Neural progenitor cell (in vitro differentiated cells): ENCODE measurements around the gene ADARB2. TPM values are rescaled to one million over a fixed set of nuclear protein-coding genes. Genes with fewer than 3 reads are reported as not detected.

Experiments used
- DNase-seq: peaks from one replicate; pipeline ENCODE4 v3.0.0-alpha.2; 2016; ENCODE audit warnings: low spot score
- H2AFZ ChIP-seq: fragments of 200-600 bp; sonication (generic); replicated peaks from 2 replicates; pipeline ENCODE4 v1.6.1; 2016; ENCODE audit warnings: antibody characterized with exemption
- H3F3A ChIP-seq: fragments of 200-600 bp; sonication (generic); 2 replicates; pipeline ENCODE4 v1.6.1; 2016; ENCODE audit warnings: antibody characterized with exemption, low read depth
- H3K27ac ChIP-seq: fragments of 200-600 bp; sonication (generic); 2 replicates; pipeline ENCODE4 v1.5.1; 2016; ENCODE audit warnings: mild to moderate bottlenecking
- H3K27me3 ChIP-seq: fragments of 200-600 bp; sonication (generic); 2 replicates; pipeline ENCODE4 v1.6.1; 2016; ENCODE audit warnings: mild to moderate bottlenecking, moderate library complexity
- H3K36me3 ChIP-seq: fragments of 200-600 bp; sonication (generic); 2 replicates; pipeline ENCODE4 v1.5.1; 2016
- H3K4me1 ChIP-seq: fragments of 200-600 bp; sonication (generic); 2 replicates; pipeline ENCODE4 v1.6.1; 2016; ENCODE audit warnings: mixed run types
- H3K4me2 ChIP-seq: fragments of 200-600 bp; sonication (generic); 2 replicates; pipeline ENCODE4 v1.6.1; 2016
- H3K4me3 ChIP-seq: fragments of 200-600 bp; sonication (generic); 2 replicates; pipeline ENCODE4 v1.5.1; 2016
- H3K79me2 ChIP-seq: fragments of 200-600 bp; sonication (generic); 2 replicates; pipeline ENCODE4 v1.6.1; 2016; ENCODE audit warnings: low read depth
- H3K9ac ChIP-seq: fragments of 200-600 bp; sonication (generic); 2 replicates; pipeline ENCODE4 v1.6.1; 2016
- H3K9me3 ChIP-seq: fragments of 200-600 bp; sonication (generic); 2 replicates; pipeline ENCODE4 v1.5.1; 2016; ENCODE audit warnings: low read depth
- H4K20me1 ChIP-seq: fragments of 200-600 bp; sonication (generic); 2 replicates; pipeline ENCODE4 v1.6.1; 2016; ENCODE audit warnings: low read depth
- H3K27ac Mint-ChIP-seq: 3 replicates; pipeline ENCODE4 v1.8.0; 2021; ENCODE audit warnings: mixed read lengths
- H3K27me3 Mint-ChIP-seq: 2 replicates; pipeline ENCODE4 v1.8.0; 2022; ENCODE audit warnings: low read depth, mild to moderate bottlenecking, inconsistent platforms, moderate library complexity, mixed read lengths; ENCODE audit not compliant: insufficient read depth
- H3K36me3 Mint-ChIP-seq: 3 replicates; pipeline ENCODE4 v1.8.0; 2021; ENCODE audit warnings: mixed read lengths
- H3K4me1 Mint-ChIP-seq: 3 replicates; pipeline ENCODE4 v1.8.0; 2021; ENCODE audit warnings: mixed read lengths
- H3K4me3 Mint-ChIP-seq: 3 replicates; pipeline ENCODE4 v1.8.0; 2021; ENCODE audit warnings: mild to moderate bottlenecking, moderate library complexity, mixed read lengths
- H3K9me3 Mint-ChIP-seq: 3 replicates; pipeline ENCODE4 v1.8.0; 2020; ENCODE audit warnings: mixed read lengths
- EZH2 ChIP-seq: fragments of 200-600 bp; sonication (generic); IDR thresholded peaks from 2 replicates; pipeline ENCODE4 v1.6.1; 2017; ENCODE audit warnings: antibody characterized with exemption, mild to moderate bottlenecking, moderate library complexity
- EZH2phosphoT487 ChIP-seq: fragments of 200-600 bp; sonication (generic); IDR thresholded peaks from 2 replicates; pipeline ENCODE4 v1.6.1; 2017; ENCODE audit warnings: antibody characterized with exemption
- total RNA-seq: library from RNA; depleted of rRNA; stranded (reverse); fragments of >200 nt; gene quantifications from 2 replicates; pipeline ENCODE4 v1.2.3, GENCODE V29; 2015; ENCODE audit warnings: low replicate concordance
- TF ChIP-seq, protein P1 (sequence below): fragments of 200-600 bp; sonication (generic); IDR thresholded peaks from 2 replicates; pipeline ENCODE4 v1.5.1; 2017; ENCODE audit warnings: antibody characterized with exemption, mild to moderate bottlenecking

ADARB2 gene
- total RNA-seq, 1 donor from 2014 or later, result not detected

DNA sequence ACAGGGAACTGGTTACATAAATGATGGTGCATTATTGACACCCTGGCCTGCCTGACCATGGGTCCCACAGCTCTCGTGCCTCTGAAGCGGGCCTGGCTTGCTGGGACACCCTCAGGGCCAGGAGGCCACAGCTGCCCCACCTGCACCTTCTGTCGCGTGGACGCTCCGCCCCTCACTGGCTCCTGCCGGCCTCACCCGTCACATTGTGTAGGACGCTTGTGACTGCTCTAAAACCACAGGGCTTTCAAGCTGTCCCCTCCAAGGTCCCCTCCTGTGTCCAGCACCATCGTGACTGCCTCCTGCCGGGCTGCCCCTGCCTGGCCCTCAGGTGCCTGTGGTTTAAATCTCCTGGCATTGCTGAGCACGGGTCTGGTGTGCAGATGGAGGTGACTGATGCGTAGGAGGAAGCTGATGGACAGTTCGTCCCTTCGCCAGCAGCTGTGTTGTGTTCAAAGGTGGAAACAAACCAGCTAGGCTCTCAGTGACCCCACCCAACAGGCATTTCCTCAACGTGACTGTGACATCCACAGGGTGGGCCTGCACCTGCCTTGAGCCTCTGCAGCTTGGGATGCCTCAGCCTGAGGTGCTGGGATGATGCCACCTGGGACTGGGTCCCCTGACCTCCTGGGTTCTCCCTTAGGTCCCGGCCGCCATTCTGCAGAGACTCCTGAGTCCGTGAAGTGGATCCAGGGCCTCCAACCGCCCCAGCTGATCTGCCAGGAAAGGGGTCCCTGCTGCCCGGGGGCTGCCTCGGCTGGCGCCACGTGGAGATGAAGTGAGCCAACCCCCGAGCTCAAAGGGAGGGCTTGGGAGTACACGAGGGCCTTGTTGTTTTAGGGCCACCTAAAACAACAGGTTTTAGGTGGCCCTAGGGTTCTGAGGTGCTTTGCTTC lies 532.6 kb downstream of the ADARB2 start:
- no peaks in the 10 kb centered on the region for H3F3A ChIP-seq
- no peak overlapping the region for H3K4me2 ChIP-seq
- peaks cover 6% of the 10 kb centered on the region for H3K27me3 Mint-ChIP-seq
- H3K27me3 ChIP-seq, result no peaks in the 10 kb centered on the region
- H3K36me3 Mint-ChIP-seq, result no peaks in the 10 kb centered on the region
- H3K4me3 Mint-ChIP-seq, result no peak overlapping the region
- no peaks in the 10 kb centered on the region for H3K9me3 ChIP-seq
- H3K36me3 ChIP-seq, result no peaks in the 10 kb centered on the region
- H4K20me1 ChIP-seq, result no peaks in the 10 kb centered on the region
- H3K79me2 ChIP-seq, result no peaks in the 10 kb centered on the region
- H3K4me3 ChIP-seq, result no peak overlapping the region
- no peak overlapping the region for H3K9ac ChIP-seq
- H3K4me1 Mint-ChIP-seq, result no peaks in the 10 kb centered on the region
- TF ChIP-seq EZH2phosphoT487, result no peak
- no peak for TF ChIP-seq EZH2
- TF ChIP-seq, protein P1, sequence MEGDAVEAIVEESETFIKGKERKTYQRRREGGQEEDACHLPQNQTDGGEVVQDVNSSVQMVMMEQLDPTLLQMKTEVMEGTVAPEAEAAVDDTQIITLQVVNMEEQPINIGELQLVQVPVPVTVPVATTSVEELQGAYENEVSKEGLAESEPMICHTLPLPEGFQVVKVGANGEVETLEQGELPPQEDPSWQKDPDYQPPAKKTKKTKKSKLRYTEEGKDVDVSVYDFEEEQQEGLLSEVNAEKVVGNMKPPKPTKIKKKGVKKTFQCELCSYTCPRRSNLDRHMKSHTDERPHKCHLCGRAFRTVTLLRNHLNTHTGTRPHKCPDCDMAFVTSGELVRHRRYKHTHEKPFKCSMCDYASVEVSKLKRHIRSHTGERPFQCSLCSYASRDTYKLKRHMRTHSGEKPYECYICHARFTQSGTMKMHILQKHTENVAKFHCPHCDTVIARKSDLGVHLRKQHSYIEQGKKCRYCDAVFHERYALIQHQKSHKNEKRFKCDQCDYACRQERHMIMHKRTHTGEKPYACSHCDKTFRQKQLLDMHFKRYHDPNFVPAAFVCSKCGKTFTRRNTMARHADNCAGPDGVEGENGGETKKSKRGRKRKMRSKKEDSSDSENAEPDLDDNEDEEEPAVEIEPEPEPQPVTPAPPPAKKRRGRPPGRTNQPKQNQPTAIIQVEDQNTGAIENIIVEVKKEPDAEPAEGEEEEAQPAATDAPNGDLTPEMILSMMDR, result no peak
- no peak overlapping the region for H2AFZ ChIP-seq
- no peak overlapping the region for H3K27ac Mint-ChIP-seq
- DNase-seq, result no peak
- no peak overlapping the region for H3K27ac ChIP-seq
- peaks cover 2% of the 10 kb centered on the region for H3K9me3 Mint-ChIP-seq
- H3K4me1 ChIP-seq, result no peaks in the 10 kb centered on the region

DNA sequence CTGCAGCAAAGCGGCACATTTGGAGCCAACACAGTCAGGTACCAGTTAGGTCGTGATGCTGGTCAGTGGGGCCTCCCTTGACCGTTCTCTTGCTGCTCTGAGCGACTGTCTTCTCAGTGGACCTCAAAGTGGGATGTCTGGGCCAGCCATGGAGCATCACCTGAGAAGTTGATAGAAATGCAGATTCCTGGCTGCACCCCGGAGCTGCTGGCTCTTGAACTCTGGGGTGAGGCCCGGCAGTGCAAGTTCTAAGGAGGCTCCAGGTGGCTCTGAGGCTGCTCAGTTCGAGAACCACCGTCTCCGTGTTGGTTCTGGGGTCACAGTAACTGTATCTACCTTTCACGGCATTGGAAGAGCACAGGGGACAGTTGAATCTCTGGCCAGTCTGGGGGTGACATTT lies 533.6 kb downstream of the ADARB2 start:
- Mint-ChIP-seq H3K27me3 (peaks cover 7% of the 10 kb centered on the region), H3K4me3 (no peak overlapping the region), H3K27ac (no peak overlapping the region), H3K36me3 (no peaks in the 10 kb centered on the region), H3K4me1 (peaks cover 1% of the 10 kb centered on the region), H3K9me3 (peaks cover 2% of the 10 kb centered on the region)
- no peak for TF ChIP-seq EZH2
- no peak for TF ChIP-seq EZH2phosphoT487
- TF ChIP-seq, protein P1, result no peak
- Histone ChIP-seq H4K20me1 (no peaks in the 10 kb centered on the region), H3K27me3 (no peaks in the 10 kb centered on the region), H3K9me3 (no peaks in the 10 kb centered on the region), H2AFZ (no peak overlapping the region), H3K79me2 (no peaks in the 10 kb centered on the region), H3K27ac (no peak overlapping the region), H3K9ac (no peak overlapping the region), H3K4me1 (peaks cover 6% of the 10 kb centered on the region), H3F3A (no peaks in the 10 kb centered on the region), H3K36me3 (no peaks in the 10 kb centered on the region), H3K4me2 (no peak overlapping the region), H3K4me3 (no peak overlapping the region)
- DNase-seq, result no peak

DNA sequence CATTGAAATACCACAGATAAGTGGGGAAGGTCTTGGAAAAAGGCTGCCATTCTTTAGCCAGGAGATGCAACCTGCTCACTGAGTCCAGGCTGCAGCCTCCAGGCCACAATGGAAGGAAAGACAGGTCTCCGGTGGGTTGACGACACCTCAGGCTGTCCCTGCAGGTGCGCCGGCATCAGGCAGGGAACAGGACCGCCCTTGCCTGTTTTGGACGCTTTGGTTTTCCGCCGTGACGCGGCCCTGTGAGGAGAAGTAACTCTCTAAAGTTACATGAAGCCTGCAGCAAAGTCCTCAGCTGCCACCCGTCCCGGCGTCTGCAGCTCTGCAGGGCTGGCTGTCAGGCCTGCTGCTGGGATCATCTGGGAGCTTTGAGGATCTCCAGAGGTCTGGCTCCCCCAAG lies 534.1 kb downstream of the ADARB2 start:
- no peak for DNase-seq
- peaks cover 2% of the 10 kb centered on the region for H3K9me3 Mint-ChIP-seq
- Histone ChIP-seq H3K9me3 (no peaks in the 10 kb centered on the region), H2AFZ (no peak overlapping the region), H3K27me3 (no peaks in the 10 kb centered on the region), H3K79me2 (no peaks in the 10 kb centered on the region), H3K36me3 (no peaks in the 10 kb centered on the region), H3K4me1 (peaks cover 8% of the 10 kb centered on the region), H4K20me1 (no peaks in the 10 kb centered on the region), H3K27ac (no peak overlapping the region), H3K4me3 (no peak overlapping the region), H3K4me2 (no peak overlapping the region), H3K9ac (no peak overlapping the region), H3F3A (no peaks in the 10 kb centered on the region)
- no peak for TF ChIP-seq EZH2phosphoT487
- TF ChIP-seq, protein P1, result no peak
- no peak for TF ChIP-seq EZH2
- H3K27ac Mint-ChIP-seq, result no peak overlapping the region
- no peak overlapping the region for H3K4me3 Mint-ChIP-seq
- H3K27me3 Mint-ChIP-seq, result peaks cover 8% of the 10 kb centered on the region
- H3K4me1 Mint-ChIP-seq, result peaks cover 6% of the 10 kb centered on the region
- H3K36me3 Mint-ChIP-seq, result no peaks in the 10 kb centered on the region
